Jurkat, Clone E6-1 (cell line): ENCODE results near the gene LRG1.
"Not testable (repeated sequence)": the region's sequence is repeated elsewhere in the genome, so short reads cannot be mapped to it uniquely, and the experiment has no call there.

ENCODE experiments used
- DNase-seq: peaks from one replicate; pipeline ENCODE4 v3.0.0-alpha.2; 2011; ENCODE audit warnings: low read depth, low spot score
- H3K4me3 ChIP-seq: 2 replicates; pipeline ENCODE4 v1.5.1; 2011; ENCODE audit warnings: mild to moderate bottlenecking, low read length, control low read depth, moderate library complexity

Gene LRG1

DNA sequence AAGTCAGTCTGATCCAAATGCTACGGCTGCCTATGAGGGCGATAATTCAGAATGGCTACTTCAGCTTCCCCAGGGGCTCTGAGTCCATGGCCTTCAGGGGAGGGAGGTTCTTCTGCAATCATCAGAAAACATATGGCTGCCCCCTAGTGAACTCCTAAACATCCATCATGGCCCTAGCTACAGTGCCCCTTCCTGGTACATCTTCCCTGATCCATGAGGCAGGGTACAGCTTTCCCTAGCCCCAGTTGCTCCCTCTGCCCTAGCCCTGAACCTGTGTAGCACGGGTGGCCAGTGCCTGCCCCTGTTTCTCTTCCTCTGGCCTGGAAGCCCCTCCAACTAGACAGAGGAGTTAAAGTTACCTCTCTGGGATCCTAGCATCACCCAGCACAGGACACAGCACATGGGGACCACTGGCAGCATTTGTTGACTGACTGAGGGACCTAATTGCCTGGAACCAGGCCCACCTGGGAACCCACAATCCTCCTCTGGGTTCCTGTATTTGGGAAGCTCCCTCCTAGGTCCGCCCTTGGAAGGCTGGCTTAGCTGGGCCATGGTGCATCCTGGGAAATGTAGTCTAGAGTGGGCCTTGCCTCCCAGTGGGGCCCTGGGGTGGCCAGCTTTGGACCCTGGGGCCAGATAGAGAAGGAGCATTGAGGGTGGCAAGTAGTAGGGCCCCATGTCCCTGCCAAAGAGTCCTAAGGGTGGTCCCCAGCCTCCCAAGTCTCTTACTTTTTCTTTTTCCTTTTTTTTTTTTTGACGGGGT, 37.4 kb upstream of the LRG1 start:
- no peak for DNase-seq
- H3K4me3 ChIP-seq = no peak overlapping the region

DNA sequence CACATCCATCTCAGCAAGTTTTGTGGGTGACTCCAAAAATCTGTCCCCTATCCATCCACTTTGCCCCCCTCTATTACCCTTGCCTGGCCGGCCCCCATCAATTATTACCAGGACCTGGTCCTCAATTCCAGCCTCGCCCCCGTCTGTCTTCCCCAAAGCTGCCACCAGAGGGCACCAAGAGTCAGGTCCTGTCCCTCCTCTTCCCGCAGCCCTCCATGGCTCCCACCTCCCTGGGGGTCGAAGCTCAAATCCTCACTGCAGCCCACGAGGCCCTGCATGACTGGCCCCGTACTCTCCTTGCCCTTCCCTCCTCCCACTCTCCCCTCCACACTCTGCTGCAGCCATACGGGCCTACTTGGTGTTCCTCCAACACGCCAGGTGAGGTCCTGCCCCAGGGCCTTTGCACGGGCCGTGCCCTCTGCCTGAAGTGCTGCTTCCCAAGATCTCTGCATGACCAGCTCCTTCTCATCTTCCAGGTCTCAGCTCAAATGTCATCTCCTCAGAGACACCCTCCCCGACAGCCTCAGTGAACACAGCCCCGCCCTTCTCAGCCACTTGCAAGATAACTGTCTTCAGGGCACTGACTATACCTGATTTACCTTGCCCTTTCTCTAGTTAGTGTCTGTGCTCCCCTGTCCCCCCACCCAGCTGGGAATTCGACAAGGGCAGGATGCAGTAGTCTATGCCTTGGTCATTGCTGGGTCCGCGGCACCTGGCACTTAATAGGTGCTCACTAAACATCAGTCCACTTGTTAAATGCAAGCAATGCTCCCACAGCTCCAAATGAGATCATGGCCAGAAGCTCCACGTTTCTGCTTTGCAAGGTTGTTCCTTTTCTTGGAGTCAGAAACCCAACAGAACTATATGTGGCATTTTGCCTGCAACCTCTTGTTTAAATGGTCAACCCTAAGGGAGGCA, 36.4 kb upstream of the LRG1 start:
- DNase-seq = peak; percentile 20
- H3K4me3 ChIP-seq = no peak overlapping the region

DNA sequence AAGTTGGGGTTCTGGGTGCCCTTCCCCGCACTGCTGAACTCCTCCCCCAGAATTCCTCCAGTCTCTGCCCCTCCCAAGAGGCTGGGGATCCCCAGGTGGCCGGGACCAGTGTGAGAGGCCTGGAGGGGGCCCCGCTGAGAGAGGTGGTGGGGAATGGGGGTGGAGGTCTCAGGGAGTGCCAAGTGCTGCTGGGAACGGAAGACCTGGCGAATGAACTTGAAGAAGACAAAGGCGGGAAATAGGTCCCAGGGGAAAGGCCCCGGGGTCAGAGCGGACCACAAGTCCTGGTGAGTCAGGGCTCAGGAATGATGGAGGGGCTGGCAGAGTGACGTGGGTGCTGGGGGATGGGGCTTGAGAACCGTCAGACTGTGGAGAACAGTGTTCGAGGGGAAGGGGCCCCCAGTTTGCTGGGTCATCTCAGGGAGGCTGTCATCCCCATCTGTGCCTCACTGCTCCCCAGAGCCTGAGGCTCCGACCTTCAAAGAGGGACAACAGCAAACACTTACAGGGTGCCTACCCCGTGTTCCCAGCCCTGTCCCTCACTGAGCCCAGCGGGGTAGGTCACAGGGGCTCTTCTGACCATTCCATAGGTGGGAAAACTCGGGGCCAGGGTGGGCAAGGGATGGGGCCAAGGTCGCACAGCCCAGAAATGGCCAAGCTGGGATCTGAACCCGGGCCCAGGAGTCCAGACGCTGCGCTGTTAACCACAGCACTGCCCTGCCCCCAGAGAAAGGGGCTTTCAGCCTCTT, 35.6 kb upstream of the LRG1 start:
- no peak for DNase-seq
- no peak overlapping the region for H3K4me3 ChIP-seq

DNA sequence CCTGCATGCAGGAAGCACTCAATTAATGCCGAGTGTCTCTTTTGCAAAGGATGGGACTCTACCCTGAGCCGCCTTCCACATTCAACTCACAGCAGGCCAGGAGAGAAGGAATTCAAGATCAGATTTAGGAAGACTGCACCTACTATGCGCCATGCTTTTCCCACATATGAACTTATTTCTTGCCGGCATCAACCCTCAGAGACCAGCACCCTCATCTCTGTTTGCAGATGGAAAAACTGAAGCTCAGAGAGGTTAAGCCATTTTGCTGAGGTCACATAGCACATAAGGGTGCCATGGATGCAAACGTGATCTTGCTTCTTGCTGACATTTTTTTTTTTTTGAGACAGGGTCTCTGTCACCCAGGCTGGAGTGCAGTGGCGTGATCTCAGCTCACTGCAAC, 33.8 kb upstream of the LRG1 start:
- no peak for DNase-seq
- H3K4me3 ChIP-seq = no peak overlapping the region

DNA sequence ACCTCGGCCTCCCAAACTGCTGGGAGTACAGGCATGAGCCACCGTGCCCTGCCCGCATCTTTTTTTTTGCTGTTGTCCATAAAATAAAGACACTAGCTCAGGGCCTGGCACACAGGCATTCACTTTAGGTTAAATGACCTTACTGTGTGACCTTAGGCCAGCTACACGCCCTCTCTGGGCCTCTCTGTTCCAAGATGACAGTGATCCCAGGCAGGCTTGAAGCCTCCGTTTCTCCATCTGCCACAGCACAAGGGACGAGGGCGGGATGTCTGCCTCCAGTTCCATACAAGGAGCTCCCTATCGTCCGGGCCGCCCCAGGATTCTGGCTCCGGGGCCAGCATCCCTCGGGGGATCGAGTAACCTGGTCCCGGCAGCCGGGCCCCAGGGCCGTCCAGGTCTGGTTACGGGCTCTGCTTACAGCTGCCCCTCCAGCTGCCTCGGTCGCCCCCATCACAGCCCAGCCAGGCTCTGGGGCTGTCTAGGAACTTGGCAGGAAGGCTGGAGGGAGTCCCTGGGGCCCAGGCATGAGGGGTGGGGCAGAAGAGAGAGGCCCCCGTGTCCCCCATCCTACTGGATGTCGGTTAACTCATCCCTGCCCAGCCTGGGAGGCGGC, 31.6 kb upstream of the LRG1 start:
- H3K4me3 ChIP-seq = no peak overlapping the region
- DNase-seq = no peak

DNA sequence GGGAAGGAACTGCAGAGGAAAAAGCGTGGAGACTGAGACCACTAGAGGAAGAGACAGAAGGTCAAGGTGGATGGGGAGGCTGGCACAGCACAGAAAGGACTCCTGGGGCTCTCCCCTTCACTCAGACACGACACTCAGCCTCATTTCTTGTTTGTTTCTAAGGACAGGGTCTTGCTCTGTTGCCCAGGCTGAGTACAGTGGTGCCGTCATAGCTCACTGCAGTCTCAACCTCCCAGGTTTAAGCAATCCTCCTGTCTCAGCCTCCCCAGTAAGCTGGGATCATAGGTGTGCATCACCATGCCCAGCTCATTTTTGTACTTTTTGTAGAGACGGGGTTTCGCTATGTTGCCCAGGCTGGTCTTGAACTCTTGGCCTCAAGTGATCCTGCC, 31.1 kb upstream of the LRG1 start:
- no peak overlapping the region for H3K4me3 ChIP-seq
- DNase-seq = no peak

DNA sequence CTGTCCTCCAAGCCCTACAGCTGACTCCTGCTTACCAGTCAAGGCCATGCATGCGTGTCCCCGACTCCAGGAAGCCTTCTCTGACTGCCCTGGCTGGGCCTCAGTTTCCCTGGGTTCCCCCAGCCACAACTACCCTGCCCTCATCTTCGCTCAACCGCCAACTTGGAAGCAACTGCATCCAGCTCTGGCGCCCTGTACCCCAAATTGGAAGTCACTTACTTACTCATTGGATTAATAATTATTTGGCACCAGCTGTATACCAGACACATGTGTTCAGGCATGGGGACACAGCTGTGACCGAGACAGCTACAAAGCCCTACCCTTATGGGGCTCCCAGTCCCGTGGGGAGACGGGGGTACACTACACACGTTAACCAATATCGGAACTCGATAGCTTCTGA, 30.6 kb upstream of the LRG1 start:
- no peak for DNase-seq
- no peak overlapping the region for H3K4me3 ChIP-seq

DNA sequence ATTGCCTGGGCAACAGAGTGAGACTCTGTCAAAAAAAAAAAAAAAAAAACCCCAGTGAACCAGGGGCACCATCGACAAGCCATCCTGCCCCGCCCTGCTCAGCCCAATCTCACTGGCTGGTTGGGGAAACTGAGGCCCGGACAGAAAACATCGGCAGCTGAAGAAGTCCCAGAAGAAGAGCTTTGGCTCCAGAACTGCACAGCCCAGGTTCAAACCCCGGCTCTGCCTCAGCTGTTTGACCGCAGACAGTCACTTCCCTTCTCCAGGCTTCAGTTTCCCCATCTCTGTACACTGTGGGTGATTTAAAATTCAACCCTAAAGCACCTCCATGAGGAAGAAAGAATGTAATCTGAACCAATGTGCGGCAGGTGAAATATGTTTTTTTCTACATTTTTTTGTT, 29.1 kb upstream of the LRG1 start:
- no peak for DNase-seq
- H3K4me3 ChIP-seq = no peak overlapping the region

DNA sequence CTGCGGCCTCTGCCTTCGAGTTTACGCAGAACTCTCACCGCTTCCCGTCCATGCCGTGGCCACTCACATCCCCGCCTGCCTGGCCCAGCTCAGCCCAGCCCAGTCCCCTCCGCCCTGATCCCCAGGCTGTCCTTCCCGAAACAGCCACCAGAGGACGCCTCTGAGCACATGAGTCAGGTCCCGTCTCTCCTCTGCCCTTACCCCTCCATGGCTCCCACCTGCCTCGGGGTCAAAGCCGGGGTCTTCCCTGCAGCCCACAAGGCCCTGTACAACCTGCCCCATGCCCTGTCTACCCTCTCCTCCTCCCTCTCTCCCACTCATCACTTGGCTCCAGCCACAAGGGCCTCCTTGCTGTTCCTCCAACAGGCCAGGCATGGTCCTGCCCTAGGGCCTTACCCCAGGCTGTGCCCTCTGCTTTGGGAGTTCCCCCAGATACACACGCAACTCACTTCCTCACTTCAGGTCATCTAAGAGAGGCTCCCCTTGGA, 27.8 kb upstream of the LRG1 start:
- DNase-seq = no peak
- H3K4me3 ChIP-seq = no peak overlapping the region

DNA sequence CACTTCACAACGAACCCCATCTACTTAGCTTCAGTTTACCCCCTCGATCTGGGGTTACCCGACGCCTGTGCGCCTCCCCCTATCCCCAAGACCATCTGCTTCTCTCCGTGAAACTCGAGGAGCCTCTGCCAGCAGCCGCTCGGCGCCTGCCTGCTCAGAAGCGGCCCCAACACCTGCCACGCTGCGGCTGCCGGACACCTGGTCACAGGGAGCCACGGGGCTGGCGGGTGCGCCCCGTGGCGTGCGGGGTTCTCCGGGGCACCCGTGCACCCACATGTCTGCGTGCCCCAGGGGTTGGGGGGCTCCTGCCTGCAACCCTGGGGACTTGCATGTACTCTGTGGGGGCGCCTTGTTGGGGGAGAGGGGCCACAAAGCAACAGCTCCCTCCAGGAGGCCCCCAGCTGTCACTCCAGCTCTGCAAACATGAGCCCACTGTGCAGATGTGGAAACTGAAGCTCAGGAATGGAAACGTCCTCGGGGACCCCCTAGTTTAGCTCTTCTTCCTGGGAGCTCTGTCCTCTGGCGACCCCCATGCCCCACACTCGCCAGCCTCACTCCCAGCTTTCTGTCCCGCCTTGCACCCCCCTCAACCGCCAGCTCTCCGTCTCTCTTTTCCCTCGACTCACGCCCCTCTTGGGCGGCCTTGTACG, 26.7 kb upstream of the LRG1 start:
- no peak for DNase-seq
- no peak overlapping the region for H3K4me3 ChIP-seq

DNA sequence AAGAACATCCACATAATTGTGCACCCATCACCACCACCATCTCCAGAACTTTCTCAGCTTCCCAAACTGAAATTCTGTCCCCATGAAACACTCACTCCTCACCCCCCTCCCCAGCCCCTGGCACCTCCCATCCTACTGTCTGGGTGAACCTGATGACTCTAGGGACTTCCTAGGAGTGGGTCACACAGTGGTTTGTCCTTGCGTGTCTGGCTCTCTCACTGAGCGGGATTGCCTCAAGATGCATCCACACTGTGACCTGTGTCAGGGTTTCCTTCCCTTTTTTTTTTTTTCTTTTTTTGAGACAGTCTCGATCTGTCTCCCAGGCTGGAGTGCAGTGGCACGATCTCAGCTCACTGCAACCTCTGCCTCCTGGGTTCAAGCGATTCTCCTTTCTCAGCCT, 23.7 kb upstream of the LRG1 start:
- DNase-seq, H3K4me3 ChIP-seq: not testable (repeated sequence)

DNA sequence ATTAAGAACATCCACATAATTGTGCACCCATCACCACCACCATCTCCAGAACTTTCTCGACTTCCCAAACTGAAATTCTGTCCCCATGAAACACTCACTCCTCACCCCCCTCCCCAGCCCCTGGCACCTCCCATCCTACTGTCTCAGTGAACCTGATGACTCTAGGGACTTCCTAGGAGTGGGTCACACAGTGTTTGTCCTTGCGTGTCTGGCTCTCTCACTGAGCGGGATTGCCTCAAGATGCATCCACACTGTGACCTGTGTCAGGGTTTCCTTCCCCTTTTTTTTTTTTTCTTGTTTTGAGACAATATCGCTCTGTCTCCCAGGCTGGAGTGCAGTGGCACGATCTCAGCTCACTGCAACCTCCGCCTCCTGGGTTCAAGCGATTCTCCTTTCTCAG, 22.2 kb upstream of the LRG1 start:
- H3K4me3 ChIP-seq, DNase-seq: not testable (repeated sequence)

DNA sequence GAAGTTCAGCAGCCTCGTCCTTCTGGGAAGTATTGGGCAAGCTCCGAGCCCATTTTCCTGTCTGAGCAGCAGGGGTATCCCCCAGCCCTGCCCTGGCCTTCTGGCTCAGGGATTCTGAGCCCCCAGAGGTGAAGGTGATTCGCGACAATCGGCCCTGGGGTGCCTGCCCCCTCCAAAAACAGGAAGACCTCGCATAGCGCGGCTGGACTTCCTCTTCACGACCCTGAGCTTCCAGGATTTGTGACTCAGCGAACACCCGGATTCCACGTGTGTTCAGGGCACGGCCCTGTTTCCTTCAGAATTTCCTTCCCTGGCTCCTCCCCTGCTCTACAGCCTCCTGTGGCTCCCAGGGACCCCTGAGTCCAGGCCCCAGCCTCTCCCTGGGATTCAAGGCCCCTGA, 19.7 kb upstream of the LRG1 start, which contains the start of gene SEMA6B:
SEMA6B (minus strand) TSS at position 116 of the 400 bp plus-strand sequence. CDS start 1,227 bp downstream, outside the sequence.
- DNase-seq = no peak
- H3K4me3 ChIP-seq = no peak within 1 kb of the TSS

DNA sequence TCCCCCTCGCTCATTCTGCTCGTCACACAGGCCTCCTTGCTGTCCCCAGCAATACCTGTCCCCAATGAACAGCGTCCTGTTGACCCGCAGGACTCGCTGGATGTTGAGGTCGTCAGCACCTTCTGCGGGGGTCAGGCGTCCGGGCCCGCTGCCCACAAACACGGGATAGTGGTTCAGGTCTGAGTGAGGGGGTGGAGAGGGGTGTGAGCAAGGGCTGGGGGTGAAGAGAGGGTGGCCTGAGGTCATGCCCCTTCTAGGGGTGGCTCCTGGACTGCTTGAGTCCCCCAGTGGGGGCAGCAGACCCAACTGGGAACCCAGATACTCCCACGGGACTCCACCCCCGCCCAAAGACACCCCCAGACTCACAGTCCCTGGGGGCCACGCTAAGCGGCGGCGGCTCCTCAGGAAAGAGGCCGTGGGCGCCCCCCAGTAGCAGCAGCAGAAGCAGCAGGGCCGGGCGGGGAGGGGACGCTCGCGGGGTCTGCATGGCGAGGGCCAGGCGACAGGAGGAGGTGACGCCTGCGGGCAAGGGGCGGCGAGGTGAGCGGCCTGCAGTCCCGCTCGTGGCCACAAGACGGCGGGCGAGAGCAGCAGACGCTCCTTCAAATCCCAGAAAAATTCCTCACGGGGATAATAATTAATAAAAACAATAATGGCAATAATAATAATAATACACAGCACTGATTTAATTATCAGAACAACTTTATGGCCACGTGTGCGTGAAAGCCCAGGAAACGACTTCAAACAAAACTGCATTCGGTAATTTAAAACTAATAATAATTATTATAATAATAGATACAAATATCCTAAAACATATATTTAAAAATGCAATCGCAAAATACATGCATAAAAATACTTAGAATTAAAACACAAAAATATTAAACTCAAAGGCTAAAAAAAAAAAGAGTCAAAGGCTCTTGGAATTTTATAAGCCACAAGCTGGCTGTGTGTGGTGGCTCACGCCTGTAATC, 18.4 kb upstream of the LRG1 start:
- DNase-seq = no peak
- H3K4me3 ChIP-seq = no peak overlapping the region

DNA sequence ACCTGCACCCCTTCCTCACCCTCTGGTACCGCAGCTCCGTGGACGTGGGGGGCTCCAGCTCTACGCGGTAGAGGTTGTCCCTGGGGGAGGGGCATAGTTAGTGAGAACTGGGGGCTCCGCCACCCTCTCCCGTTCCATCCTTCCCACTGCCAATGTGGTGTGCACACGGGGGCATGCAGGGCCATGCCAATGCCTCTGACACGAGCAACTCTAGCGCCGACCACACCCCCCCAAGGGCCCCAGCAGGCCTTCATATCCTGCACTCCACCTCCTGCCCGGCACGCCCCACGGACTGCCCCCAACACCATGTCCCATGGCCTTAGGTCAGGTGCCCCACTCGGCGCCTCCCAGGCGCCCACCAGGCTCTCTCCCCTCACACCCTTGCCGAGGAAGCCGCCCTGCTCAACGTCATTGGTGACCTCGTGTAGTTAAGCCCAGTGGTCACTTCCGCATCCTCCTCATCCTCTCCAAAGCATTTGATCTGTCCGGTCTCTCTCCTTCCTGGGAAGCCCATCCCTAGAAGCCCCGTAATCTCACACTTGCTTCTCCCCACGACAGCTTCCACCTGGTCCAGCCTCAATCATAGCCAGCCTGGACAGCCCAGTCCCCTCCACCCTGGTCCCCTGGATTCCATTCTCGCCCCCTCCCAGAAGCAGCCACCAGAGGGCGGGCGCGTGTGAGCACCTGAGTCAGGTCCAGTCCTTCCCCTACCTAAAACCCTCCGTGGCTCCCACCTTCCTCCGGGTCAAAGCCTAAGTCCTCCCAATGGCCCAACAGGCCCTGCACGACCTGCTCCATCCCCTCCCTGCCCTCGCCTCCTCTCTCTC, 17.5 kb upstream of the LRG1 start:
- DNase-seq = no peak
- no peak overlapping the region for H3K4me3 ChIP-seq

DNA sequence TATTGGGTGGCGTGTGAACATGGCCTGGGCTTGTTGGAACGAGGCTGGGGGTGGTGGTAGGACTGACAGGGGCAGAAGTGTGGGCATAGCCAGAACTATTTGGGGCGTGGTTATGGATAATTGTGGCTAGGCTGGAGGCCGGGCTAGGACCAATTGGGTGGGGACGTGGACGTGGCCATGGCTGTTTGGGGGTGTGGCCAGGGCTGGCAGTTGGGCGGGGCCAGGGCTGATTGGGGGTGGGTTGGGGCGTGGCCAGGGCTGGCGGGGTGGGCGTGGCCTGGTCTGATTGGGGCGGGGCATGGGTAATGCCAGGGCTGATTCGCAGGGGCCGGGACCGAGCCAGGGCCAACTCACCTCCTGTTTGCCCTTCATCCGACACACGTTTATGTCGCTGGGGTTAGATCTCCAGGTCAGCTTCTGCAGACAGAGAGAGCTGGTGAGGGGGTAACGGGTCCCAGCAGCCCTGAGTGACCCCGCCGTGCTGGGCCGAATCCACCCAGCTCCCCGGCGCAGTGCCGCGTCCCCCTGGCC, 16.8 kb upstream of the LRG1 start:
- no peak overlapping the region for H3K4me3 ChIP-seq

More for the DNA sequence above, 16.8 kb upstream of the LRG1 start:
- peak; percentile 15 for DNase-seq
